ENCODE results near the gene KCNC1. TPM values are rescaled to one million over a fixed set of nuclear protein-coding genes. Genes with fewer than 3 reads are reported as not detected.

Gene KCNC1
- total RNA-seq, 1 experiment from 2014 or later: 0.20 TPM

DNA sequence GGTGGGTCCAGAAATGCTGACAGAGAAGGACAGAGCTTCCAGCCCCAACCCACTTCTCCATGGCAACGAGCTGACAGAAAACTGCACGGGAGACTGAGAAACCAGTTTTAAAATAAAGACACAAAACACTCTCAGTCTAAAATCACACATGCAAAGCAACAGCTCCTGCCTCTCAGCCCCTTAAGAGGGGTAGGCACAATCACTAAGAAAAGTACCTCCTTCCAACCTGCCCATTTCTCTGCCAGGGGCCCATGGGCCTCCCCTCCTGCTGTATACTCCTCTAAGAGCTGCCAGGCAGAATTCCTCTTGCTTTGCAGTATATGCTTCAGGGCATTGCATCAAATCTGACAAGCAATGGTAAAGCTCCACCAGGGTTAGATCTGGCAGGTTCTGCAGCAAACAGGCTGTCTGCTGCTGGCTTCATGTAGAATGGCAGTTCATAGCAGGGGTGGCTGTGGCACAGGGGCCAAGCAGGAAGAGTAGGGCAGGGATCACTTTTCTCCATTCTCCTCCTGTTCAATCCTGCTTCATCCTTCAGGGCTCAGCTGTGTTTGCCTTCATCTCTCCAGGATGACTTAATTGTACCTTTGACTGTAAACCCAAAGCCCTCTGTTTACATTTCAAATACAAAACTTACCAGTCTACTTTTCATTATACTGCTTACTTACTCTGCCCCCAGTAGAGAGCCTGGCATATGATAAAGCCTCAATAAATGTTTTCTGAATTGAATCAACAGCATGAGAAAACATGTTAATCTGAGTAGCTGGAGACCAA, 77.7 kb downstream of the KCNC1 start (continued):
- TF ChIP-seq, protein P1, sequence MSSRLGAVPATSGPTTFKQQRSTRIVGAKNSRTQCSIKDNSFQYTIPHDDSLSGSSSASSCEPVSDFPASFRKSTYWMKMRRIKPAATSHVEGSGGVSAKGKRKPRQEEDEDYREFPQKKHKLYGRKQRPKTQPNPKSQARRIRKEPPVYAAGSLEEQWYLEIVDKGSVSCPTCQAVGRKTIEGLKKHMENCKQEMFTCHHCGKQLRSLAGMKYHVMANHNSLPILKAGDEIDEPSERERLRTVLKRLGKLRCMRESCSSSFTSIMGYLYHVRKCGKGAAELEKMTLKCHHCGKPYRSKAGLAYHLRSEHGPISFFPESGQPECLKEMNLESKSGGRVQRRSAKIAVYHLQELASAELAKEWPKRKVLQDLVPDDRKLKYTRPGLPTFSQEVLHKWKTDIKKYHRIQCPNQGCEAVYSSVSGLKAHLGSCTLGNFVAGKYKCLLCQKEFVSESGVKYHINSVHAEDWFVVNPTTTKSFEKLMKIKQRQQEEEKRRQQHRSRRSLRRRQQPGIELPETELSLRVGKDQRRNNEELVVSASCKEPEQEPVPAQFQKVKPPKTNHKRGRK (CRISPR knock-in tag; IDR thresholded peaks at IDR 0.05; ENCODE audit: borderline replicate concordance): no peak
- no peak for TF ChIP-seq JUN (CRISPR knock-in tag; IDR thresholded peaks at IDR 0.05)
- TF ChIP-seq, protein P2, sequence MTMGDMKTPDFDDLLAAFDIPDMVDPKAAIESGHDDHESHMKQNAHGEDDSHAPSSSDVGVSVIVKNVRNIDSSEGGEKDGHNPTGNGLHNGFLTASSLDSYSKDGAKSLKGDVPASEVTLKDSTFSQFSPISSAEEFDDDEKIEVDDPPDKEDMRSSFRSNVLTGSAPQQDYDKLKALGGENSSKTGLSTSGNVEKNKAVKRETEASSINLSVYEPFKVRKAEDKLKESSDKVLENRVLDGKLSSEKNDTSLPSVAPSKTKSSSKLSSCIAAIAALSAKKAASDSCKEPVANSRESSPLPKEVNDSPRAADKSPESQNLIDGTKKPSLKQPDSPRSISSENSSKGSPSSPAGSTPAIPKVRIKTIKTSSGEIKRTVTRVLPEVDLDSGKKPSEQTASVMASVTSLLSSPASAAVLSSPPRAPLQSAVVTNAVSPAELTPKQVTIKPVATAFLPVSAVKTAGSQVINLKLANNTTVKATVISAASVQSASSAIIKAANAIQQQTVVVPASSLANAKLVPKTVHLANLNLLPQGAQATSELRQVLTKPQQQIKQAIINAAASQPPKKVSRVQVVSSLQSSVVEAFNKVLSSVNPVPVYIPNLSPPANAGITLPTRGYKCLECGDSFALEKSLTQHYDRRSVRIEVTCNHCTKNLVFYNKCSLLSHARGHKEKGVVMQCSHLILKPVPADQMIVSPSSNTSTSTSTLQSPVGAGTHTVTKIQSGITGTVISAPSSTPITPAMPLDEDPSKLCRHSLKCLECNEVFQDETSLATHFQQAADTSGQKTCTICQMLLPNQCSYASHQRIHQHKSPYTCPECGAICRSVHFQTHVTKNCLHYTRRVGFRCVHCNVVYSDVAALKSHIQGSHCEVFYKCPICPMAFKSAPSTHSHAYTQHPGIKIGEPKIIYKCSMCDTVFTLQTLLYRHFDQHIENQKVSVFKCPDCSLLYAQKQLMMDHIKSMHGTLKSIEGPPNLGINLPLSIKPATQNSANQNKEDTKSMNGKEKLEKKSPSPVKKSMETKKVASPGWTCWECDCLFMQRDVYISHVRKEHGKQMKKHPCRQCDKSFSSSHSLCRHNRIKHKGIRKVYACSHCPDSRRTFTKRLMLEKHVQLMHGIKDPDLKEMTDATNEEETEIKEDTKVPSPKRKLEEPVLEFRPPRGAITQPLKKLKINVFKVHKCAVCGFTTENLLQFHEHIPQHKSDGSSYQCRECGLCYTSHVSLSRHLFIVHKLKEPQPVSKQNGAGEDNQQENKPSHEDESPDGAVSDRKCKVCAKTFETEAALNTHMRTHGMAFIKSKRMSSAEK (CRISPR knock-in tag; IDR thresholded peaks at IDR 0.05; ENCODE audit: borderline replicate concordance): no peak
- TF ChIP-seq, protein P3, sequence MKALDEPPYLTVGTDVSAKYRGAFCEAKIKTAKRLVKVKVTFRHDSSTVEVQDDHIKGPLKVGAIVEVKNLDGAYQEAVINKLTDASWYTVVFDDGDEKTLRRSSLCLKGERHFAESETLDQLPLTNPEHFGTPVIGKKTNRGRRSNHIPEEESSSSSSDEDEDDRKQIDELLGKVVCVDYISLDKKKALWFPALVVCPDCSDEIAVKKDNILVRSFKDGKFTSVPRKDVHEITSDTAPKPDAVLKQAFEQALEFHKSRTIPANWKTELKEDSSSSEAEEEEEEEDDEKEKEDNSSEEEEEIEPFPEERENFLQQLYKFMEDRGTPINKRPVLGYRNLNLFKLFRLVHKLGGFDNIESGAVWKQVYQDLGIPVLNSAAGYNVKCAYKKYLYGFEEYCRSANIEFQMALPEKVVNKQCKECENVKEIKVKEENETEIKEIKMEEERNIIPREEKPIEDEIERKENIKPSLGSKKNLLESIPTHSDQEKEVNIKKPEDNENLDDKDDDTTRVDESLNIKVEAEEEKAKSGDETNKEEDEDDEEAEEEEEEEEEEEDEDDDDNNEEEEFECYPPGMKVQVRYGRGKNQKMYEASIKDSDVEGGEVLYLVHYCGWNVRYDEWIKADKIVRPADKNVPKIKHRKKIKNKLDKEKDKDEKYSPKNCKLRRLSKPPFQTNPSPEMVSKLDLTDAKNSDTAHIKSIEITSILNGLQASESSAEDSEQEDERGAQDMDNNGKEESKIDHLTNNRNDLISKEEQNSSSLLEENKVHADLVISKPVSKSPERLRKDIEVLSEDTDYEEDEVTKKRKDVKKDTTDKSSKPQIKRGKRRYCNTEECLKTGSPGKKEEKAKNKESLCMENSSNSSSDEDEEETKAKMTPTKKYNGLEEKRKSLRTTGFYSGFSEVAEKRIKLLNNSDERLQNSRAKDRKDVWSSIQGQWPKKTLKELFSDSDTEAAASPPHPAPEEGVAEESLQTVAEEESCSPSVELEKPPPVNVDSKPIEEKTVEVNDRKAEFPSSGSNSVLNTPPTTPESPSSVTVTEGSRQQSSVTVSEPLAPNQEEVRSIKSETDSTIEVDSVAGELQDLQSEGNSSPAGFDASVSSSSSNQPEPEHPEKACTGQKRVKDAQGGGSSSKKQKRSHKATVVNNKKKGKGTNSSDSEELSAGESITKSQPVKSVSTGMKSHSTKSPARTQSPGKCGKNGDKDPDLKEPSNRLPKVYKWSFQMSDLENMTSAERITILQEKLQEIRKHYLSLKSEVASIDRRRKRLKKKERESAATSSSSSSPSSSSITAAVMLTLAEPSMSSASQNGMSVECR (CRISPR knock-in tag; IDR thresholded peaks at IDR 0.05; ENCODE audit: borderline replicate concordance): no peak
- TF ChIP-seq CREB1 (CRISPR knock-in tag; IDR thresholded peaks at IDR 0.05): no peak
- no peak for TF ChIP-seq GTF2I (CRISPR knock-in tag; conservative IDR thresholded peaks at IDR 0.05)

DNA sequence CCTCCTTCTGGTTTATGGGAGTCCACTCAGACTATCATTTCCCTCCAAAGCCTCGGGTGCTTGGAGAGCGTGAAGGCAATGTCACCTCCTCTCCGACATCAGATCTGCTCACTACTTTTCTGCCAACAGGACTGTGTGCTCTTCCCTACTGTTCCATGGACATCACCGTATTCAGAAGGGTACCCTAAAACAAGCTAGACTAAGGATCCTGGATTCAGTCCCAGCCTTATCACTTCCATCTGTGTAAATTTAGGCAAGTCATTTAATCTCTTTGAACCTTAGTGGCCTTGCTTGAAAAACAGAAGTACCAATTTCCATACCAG, 78.2 kb downstream of the KCNC1 start:
- Mint-ChIP-seq H3K9me3 (no peaks in the 10 kb centered on the region), H3K27ac (no peak overlapping the region), H3K4me1 (no peaks in the 10 kb centered on the region), H3K4me3 (no peak overlapping the region), H3K27me3 (ENCODE audit: low read depth) (no peaks in the 10 kb centered on the region; the same call in 1 of the 2 replicates), H3K36me3 (no peaks in the 10 kb centered on the region)
- CTCF ChIA-PET: interaction anchor here (0.8 to 1.5 kb wide), 4 partner anchors 46 to 166 kb away, joined by 3 to 9 read pairs (median 6); no protein-coding TSS in a partner anchor
- POLR2A ChIA-PET: no interaction called here
- ATAC-seq (no peak), DNase-seq (ENCODE audit: low spot score) (no peak)
- TF ChIP-seq TEAD4 (CRISPR knock-in tag; IDR thresholded peaks at IDR 0.05): no peak
- TF ChIP-seq GABPB1 (CRISPR knock-in tag; IDR thresholded peaks at IDR 0.05): no peak
- no peak for TF ChIP-seq MYBL2 (CRISPR knock-in tag; IDR thresholded peaks at IDR 0.05)
- TF ChIP-seq, protein P4, sequence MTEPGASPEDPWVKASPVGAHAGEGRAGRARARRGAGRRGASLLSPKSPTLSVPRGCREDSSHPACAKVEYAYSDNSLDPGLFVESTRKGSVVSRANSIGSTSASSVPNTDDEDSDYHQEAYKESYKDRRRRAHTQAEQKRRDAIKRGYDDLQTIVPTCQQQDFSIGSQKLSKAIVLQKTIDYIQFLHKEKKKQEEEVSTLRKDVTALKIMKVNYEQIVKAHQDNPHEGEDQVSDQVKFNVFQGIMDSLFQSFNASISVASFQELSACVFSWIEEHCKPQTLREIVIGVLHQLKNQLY (CRISPR knock-in tag; IDR thresholded peaks at IDR 0.05): no peak
- TF ChIP-seq ZBTB21 (CRISPR knock-in tag; IDR thresholded peaks at IDR 0.05; ENCODE audit: borderline replicate concordance): no peak
- TF ChIP-seq, protein P5, sequence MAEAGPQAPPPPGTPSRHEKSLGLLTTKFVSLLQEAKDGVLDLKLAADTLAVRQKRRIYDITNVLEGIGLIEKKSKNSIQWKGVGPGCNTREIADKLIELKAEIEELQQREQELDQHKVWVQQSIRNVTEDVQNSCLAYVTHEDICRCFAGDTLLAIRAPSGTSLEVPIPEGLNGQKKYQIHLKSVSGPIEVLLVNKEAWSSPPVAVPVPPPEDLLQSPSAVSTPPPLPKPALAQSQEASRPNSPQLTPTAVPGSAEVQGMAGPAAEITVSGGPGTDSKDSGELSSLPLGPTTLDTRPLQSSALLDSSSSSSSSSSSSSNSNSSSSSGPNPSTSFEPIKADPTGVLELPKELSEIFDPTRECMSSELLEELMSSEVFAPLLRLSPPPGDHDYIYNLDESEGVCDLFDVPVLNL (CRISPR knock-in tag; IDR thresholded peaks at IDR 0.05; ENCODE audit: borderline replicate concordance, low read depth): no peak
- TF ChIP-seq, protein P6, sequence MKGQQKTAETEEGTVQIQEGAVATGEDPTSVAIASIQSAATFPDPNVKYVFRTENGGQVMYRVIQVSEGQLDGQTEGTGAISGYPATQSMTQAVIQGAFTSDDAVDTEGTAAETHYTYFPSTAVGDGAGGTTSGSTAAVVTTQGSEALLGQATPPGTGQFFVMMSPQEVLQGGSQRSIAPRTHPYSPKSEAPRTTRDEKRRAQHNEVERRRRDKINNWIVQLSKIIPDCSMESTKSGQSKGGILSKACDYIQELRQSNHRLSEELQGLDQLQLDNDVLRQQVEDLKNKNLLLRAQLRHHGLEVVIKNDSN (CRISPR knock-in tag; IDR thresholded peaks at IDR 0.05): no peak
- no peak for TF ChIP-seq CREM (CRISPR knock-in tag; IDR thresholded peaks at IDR 0.05)
- no peak for TF ChIP-seq ZNF219 (CRISPR knock-in tag; IDR thresholded peaks at IDR 0.05; ENCODE audit: borderline replicate concordance)
- no peak for TF ChIP-seq KAT7 (CRISPR knock-in tag; IDR thresholded peaks at IDR 0.05; ENCODE audit: borderline replicate concordance)
- no peak for TF ChIP-seq NR3C1 (CRISPR knock-in tag; conservative IDR thresholded peaks at IDR 0.05; ENCODE audit: low read depth)
- TF ChIP-seq ZNF671 (CRISPR knock-in tag; IDR thresholded peaks at IDR 0.05): no peak
- no peak for TF ChIP-seq FOXP1 (CRISPR knock-in tag; IDR thresholded peaks at IDR 0.05; ENCODE audit: borderline replicate concordance)
